Colonic mucosa (tissue), 4 donors: ENCODE measurements around the gene RASSF4. TPM values are rescaled to one million over a fixed set of nuclear protein-coding genes. Genes with fewer than 3 reads are reported as not detected.

Experiments used
- DNase-seq: peaks from one replicate; pipeline ENCODE4 v3.0.0-alpha.2; 2020
- H3K27ac ChIP-seq: fragments of 200-600 bp; one replicate; pipeline ENCODE4 v1.8.0; 2021
- H3K27me3 ChIP-seq: fragments of 200-600 bp; one replicate; pipeline ENCODE4 v1.8.0; 2021
- H3K36me3 ChIP-seq: fragments of 200-600 bp; one replicate; pipeline ENCODE4 v1.8.0; 2021
- H3K4me1 ChIP-seq: fragments of 200-600 bp; one replicate; pipeline ENCODE4 v1.8.0; 2021; ENCODE audit warnings: mild to moderate bottlenecking
- H3K4me3 ChIP-seq: fragments of 200-600 bp; one replicate; pipeline ENCODE4 v1.8.0; 2021
- H3K9ac ChIP-seq, 2 donors: one replicate each; pipeline ENCODE4 v1.7.0; 2013; ENCODE audit warnings: control low read depth in 2 of 2, low read depth in 2 of 2, low read length in 2 of 2
- H3K9me3 ChIP-seq: fragments of 200-600 bp; one replicate; pipeline ENCODE4 v1.8.0; 2021
- intact Hi-C: fragments of 100-400 bp; cut with DNase I; formaldehyde crosslinking; loops from one replicate; pipeline ENCODE4 v1.14.1; 2022
- total RNA-seq, 2 donors: library from RNA; stranded (reverse); fragmentation: NEBNext Ultra II Directional in 1 of 2; extraction: Animal tissue kit (Norgen Biotek cat#: 25700) in 1 of 2; gene quantifications; one replicate each; pipeline ENCODE4 v1.2.1, GENCODE V29; 2021
- TF ChIP-seq, protein P1 (sequence below): fragments of 200-600 bp; IDR thresholded peaks from one replicate; pipeline ENCODE4 v1.8.0; 2022; ENCODE audit warnings: antibody characterized with exemption, mild to moderate bottlenecking
- donor health status: healthy.
- donor health status: DM: no; HTN: no; CAD: no.
- donor health status: DM: no; HTN: no; CAD: no.

Gene RASSF4
- total RNA-seq, 2 donors from 2014 or later, result 13.1 to 19.9 TPM

DNA sequence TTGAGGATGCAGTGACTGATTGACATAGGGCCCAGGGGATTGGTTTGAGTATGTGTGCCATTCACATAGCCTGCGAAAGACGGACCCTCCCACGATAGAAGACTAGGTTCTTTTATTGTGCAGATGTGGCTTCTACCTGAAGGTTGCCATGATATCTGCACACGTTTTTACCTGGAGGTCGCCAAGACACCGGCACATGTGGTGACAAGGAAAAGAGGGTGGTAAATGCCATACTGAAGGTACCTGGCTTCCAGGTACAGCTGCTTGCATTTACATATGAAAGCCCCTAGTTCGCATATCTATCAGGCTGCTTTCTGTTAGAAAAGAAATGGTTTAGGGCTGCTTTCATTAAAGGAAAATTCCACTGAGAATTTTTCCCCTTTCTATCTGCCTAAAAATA is 84.7 kb downstream of the RASSF4 start:
- no peak for DNase-seq
- Histone ChIP-seq H3K27ac (no peak overlapping the region), H3K36me3 (no peaks in the 10 kb centered on the region), H3K9ac (no peak overlapping the region), H3K4me3 (no peak overlapping the region), H3K9me3 (no peaks in the 10 kb centered on the region), H3K27me3 (no peaks in the 10 kb centered on the region), H3K4me1 (no peaks in the 10 kb centered on the region)
- intact Hi-C loops, result no loop called here
- TF ChIP-seq, protein P1, sequence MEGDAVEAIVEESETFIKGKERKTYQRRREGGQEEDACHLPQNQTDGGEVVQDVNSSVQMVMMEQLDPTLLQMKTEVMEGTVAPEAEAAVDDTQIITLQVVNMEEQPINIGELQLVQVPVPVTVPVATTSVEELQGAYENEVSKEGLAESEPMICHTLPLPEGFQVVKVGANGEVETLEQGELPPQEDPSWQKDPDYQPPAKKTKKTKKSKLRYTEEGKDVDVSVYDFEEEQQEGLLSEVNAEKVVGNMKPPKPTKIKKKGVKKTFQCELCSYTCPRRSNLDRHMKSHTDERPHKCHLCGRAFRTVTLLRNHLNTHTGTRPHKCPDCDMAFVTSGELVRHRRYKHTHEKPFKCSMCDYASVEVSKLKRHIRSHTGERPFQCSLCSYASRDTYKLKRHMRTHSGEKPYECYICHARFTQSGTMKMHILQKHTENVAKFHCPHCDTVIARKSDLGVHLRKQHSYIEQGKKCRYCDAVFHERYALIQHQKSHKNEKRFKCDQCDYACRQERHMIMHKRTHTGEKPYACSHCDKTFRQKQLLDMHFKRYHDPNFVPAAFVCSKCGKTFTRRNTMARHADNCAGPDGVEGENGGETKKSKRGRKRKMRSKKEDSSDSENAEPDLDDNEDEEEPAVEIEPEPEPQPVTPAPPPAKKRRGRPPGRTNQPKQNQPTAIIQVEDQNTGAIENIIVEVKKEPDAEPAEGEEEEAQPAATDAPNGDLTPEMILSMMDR, result no peak

Other genes with a start within 250 kb of the RASSF4 start
- 10 to 100 TPM; 14.5 to 17.6 TPM for gene TMEM72, start 48.5 kb upstream of the RASSF4 start, total RNA-seq
- gene DEPP1, start 19.0 kb downstream of the RASSF4 start, total RNA-seq, result 10 to 100 TPM; 11.1 to 20.2 TPM
- gene ZNF22, start 41.1 kb downstream of the RASSF4 start, total RNA-seq, result 10 to 100 TPM; 16.5 to 17.3 TPM